CD14-positive monocyte (primary cell): Measurements from ENCODE around the gene C7. TPM values are rescaled to one million over a fixed set of nuclear protein-coding genes. Genes with fewer than 3 reads are reported as not detected.

Experiments
- DNase-seq, 3 donors: peaks; one replicate each; pipeline ENCODE4 v3.0.0-alpha.2; 2011 to 2022
- H2AFZ ChIP-seq: 2 replicates; pipeline ENCODE4 v1.6.0; 2012; ENCODE audit warnings: mild to moderate bottlenecking, low read depth, low read length, inconsistent platforms; ENCODE audit not compliant: insufficient read depth, poor library complexity, severe bottlenecking
- H3K27ac ChIP-seq, 2 donors: 1 replicate in 1 of 2; 2 replicates in 1 of 2; pipeline ENCODE4 v1.5.1; 2012 to 2013; ENCODE audit warnings: low read length in 2 of 2, control low read depth in 1 of 2, inconsistent platforms in 1 of 2, low read depth in 1 of 2, mild to moderate bottlenecking in 1 of 2
- H3K27me3 ChIP-seq, 2 donors: one replicate each; pipeline versions ENCODE4 v1.6.0 to v1.6.1; 2011 to 2013; ENCODE audit warnings: low read length in 2 of 2; ENCODE audit not compliant: control insufficient read depth in 2 of 2, insufficient read depth in 2 of 2
- H3K36me3 ChIP-seq, 2 donors: replicated peaks in 1 of 2; 1 replicate in 1 of 2; 2 replicates in 1 of 2; pipeline versions ENCODE4 v1.5.1 to v1.6.1; 2012 to 2013; ENCODE audit warnings: low read length in 2 of 2, control low read depth in 1 of 2, inconsistent platforms in 1 of 2, mild to moderate bottlenecking in 1 of 2; ENCODE audit not compliant: insufficient read depth in 2 of 2, control insufficient read depth in 1 of 2
- H3K4me1 ChIP-seq, 2 donors: 1 replicate in 1 of 2; 2 replicates in 1 of 2; pipeline versions ENCODE4 v1.5.1 to v1.6.1; 2012 to 2013; ENCODE audit warnings: low read length in 2 of 2, control low read depth in 1 of 2, inconsistent platforms in 1 of 2, mild to moderate bottlenecking in 1 of 2, moderate library complexity in 1 of 2; ENCODE audit not compliant: insufficient read depth in 2 of 2, control insufficient read depth in 1 of 2
- H3K4me2 ChIP-seq: replicated peaks from 2 replicates; pipeline ENCODE3; 2012; ENCODE audit warnings: low read length, moderate library complexity, mild to moderate bottlenecking; ENCODE audit not compliant: poor library complexity, severe bottlenecking; ENCODE audit errors: extremely low read depth
- H3K4me3 ChIP-seq, 3 experiments: fragments of 200-600 bp in 1 of 3; sonication (generic) in 1 of 3; replicated peaks in 1 of 3; 1 replicate in 2 of 3; 2 replicates in 1 of 3; pipeline ENCODE4 v1.5.1; 2011 to 2013; ENCODE audit warnings: low read length in 3 of 3, mild to moderate bottlenecking in 3 of 3, control low read depth in 2 of 3, low read depth in 2 of 3, inconsistent platforms in 1 of 3, moderate library complexity in 1 of 3
- H3K79me2 ChIP-seq: 2 replicates; pipeline ENCODE4 v1.6.0; 2012; ENCODE audit warnings: mild to moderate bottlenecking, control low read depth, inconsistent platforms, low read length, moderate library complexity; ENCODE audit not compliant: insufficient read depth
- H3K9ac ChIP-seq: 2 replicates; pipeline ENCODE4 v1.6.0; 2017; ENCODE audit warnings: low read length, mild to moderate bottlenecking; ENCODE audit not compliant: insufficient read depth, poor library complexity, severe bottlenecking
- H3K9me3 ChIP-seq, 2 donors: replicated peaks in 1 of 2; 1 replicate in 1 of 2; 2 replicates in 1 of 2; pipeline versions ENCODE4 v1.5.1 to v1.6.1; 2012 to 2013; ENCODE audit warnings: low read length in 2 of 2, control low read depth in 1 of 2; ENCODE audit not compliant: control insufficient read depth in 1 of 2, insufficient read depth in 1 of 2
- H4K20me1 ChIP-seq: 2 replicates; pipeline ENCODE4 v1.6.0; 2012; ENCODE audit warnings: mild to moderate bottlenecking, low read length, control low read depth, moderate library complexity; ENCODE audit not compliant: insufficient read depth
- H3K27ac Mint-ChIP-seq, 7 donors: one replicate each; pipeline ENCODE4 v1.8.0; 2020; ENCODE audit warnings: mild to moderate bottlenecking in 7 of 7, mixed read lengths in 7 of 7, moderate library complexity in 6 of 7, inconsistent platforms in 2 of 7
- H3K27me3 Mint-ChIP-seq, 3 donors: one replicate each; pipeline ENCODE4 v1.8.0; 2021 to 2022; ENCODE audit warnings: low read depth in 3 of 3, mild to moderate bottlenecking in 3 of 3, mixed read lengths in 3 of 3, moderate library complexity in 3 of 3, inconsistent platforms in 1 of 3
- H3K36me3 Mint-ChIP-seq, 2 donors: one replicate each; pipeline ENCODE4 v1.8.0; 2020; ENCODE audit warnings: mixed read lengths in 2 of 2, inconsistent platforms in 1 of 2, mild to moderate bottlenecking in 1 of 2
- H3K4me1 Mint-ChIP-seq: one replicate; pipeline ENCODE4 v1.8.0; 2020; ENCODE audit warnings: mild to moderate bottlenecking, mixed read lengths
- H3K4me3 Mint-ChIP-seq, 2 donors: one replicate each; pipeline ENCODE4 v1.8.0; 2020; ENCODE audit warnings: mild to moderate bottlenecking in 2 of 2, mixed read lengths in 2 of 2, moderate library complexity in 1 of 2
- H3K9me3 Mint-ChIP-seq, 7 donors: one replicate each; pipeline ENCODE4 v1.8.0; 2020 to 2022; ENCODE audit warnings: mixed read lengths in 7 of 7, mild to moderate bottlenecking in 6 of 7, moderate library complexity in 6 of 7, inconsistent platforms in 2 of 7
- CTCF ChIP-seq: fragments of 200-600 bp; IDR thresholded peaks from one replicate; pipeline ENCODE4 v1.8.0; 2022; ENCODE audit warnings: antibody characterized with exemption, mild to moderate bottlenecking
- WGBS: methylation state at CpG from one replicate; pipeline ENCODE4 v1.1.5; 2013; ENCODE audit warnings: missing lambda C conversion rate; ENCODE audit not compliant: insufficient coverage; 5-methylcytosine and 5-hydroxymethylcytosine counted together
- intact Hi-C, 2 donors: fragments of 100-400 bp; cut with micrococcal nuclease; formaldehyde crosslinking; loops; one replicate each; pipeline versions ENCODE4 v1.15.0 to v1.15.1; 2023
- polyA plus RNA-seq, 3 donors: library from polyadenylated mRNA; depleted of rRNA in 1 of 3; unstranded in 2 of 3; stranded (reverse) in 1 of 3; fragments of 300-500 nt in 2 of 3; fragments of >200 nt in 1 of 3; fragmentation: Illumina TruSeq in 2 of 3; gene quantifications; 1 replicate in 2 of 3; 2 replicates in 1 of 3; pipeline ENCODE4 v1.2.3, GENCODE V29; 2012 to 2021

C7 gene
- polyA plus RNA-seq, 3 donors: 0.12 TPM; not detected in 2

- no peak overlapping the region for H3K4me3 Mint-ChIP-seq
Measured at GRCh38 chr5:40981420-40981819, 72.1 kb downstream of the C7 start.

GRCh38 chr5:40983781-40984180 lies 74.5 kb downstream of the C7 start:
- H3K9me3 ChIP-seq: no peaks in the 10 kb centered on the region
- no peak for DNase-seq
- no peaks in the 10 kb centered on the region for H3K27me3 ChIP-seq
- intact Hi-C loops: no loop called here
- Mint-ChIP-seq H3K4me3 (no peak overlapping the region), H3K4me1 (no peaks in the 10 kb centered on the region), H3K27me3 (peaks cover 0 to 1% (median 0%) of the 10 kb centered on the region in 3 donors), H3K9me3 (peaks cover 0 to 4% (median 3%) of the 10 kb centered on the region in 7 donors), H3K27ac (no peak overlapping the region), H3K36me3 (no peaks in the 10 kb centered on the region)
- H3K79me2 ChIP-seq: no peaks in the 10 kb centered on the region
- no peaks in the 10 kb centered on the region for H4K20me1 ChIP-seq
- TF ChIP-seq CTCF: no peak
- H3K4me1 ChIP-seq: no peaks in the 10 kb centered on the region
- H3K4me3 ChIP-seq: no peak overlapping the region
- H3K27ac ChIP-seq: no peak overlapping the region
- 100% methylated on average over 2 of the region's 3 CpGs for WGBS
- H3K4me2 ChIP-seq: no peak overlapping the region
- no peaks in the 10 kb centered on the region for H3K36me3 ChIP-seq
- H2AFZ ChIP-seq: no peak overlapping the region
- no peak overlapping the region for H3K9ac ChIP-seq

More at GRCh38 chr5:40981420-40981819, 72.1 kb downstream of the C7 start:
- no peaks in the 10 kb centered on the region for H3K36me3 Mint-ChIP-seq
- no peak for DNase-seq
- no peaks in the 10 kb centered on the region for H3K27me3 ChIP-seq
- no peak overlapping the region for H3K27ac ChIP-seq
- H3K79me2 ChIP-seq: no peaks in the 10 kb centered on the region
- WGBS: 92% methylated on average over 6 of the region's 9 CpGs
- no peaks in the 10 kb centered on the region for H4K20me1 ChIP-seq
- H3K9me3 Mint-ChIP-seq: peaks cover 0 to 7% (median 0%) of the 10 kb centered on the region in 7 donors
- H2AFZ ChIP-seq: no peak overlapping the region
- no peak overlapping the region for H3K4me3 ChIP-seq
- intact Hi-C loops: no loop called here
- no peak overlapping the region for H3K4me2 ChIP-seq
- no peak overlapping the region for H3K9ac ChIP-seq
- no peak for TF ChIP-seq CTCF
- no peaks in the 10 kb centered on the region for H3K9me3 ChIP-seq
- no peaks in the 10 kb centered on the region for H3K4me1 ChIP-seq
- H3K4me1 Mint-ChIP-seq: no peaks in the 10 kb centered on the region
- peaks cover 0 to 1% (median 0%) of the 10 kb centered on the region in 3 donors for H3K27me3 Mint-ChIP-seq
- no peak overlapping the region for H3K27ac Mint-ChIP-seq
- no peaks in the 10 kb centered on the region for H3K36me3 ChIP-seq
